PFSK-1 (cell line): ENCODE results near the gene AFTPH.

ENCODE experiments used
- FOXP2 ChIP-seq: optimal IDR thresholded peaks from 2 replicates; pipeline ENCODE3; 2011; ENCODE audit warnings: borderline replicate concordance, control low read depth, inconsistent platforms; ENCODE audit not compliant: insufficient read depth; ENCODE audit errors: extremely low read length, extremely low read depth
- POLR2AphosphoS5 ChIP-seq: IDR thresholded peaks from 2 replicates; pipeline ENCODE4 v1.6.1; 2012; ENCODE audit warnings: low read depth, mild to moderate bottlenecking, control low read depth, low read length, moderate library complexity
- SIN3A ChIP-seq: IDR thresholded peaks from 2 replicates; pipeline ENCODE4 v1.6.1; 2012; ENCODE audit warnings: mild to moderate bottlenecking, low read length, moderate library complexity, borderline replicate concordance; ENCODE audit not compliant: insufficient read depth
- TAF1 ChIP-seq: IDR thresholded peaks from 2 replicates; pipeline ENCODE4 v1.6.1; 2012; ENCODE audit warnings: low read length, control low read depth, borderline replicate concordance; ENCODE audit not compliant: insufficient read depth
- TF ChIP-seq, protein P1 (sequence below), 2 experiments: IDR thresholded peaks; 2 replicates each; pipeline versions ENCODE4 v1.6.1 to v1.8.0; 2011 to 2012; ENCODE audit warnings: low read depth in 2 of 2, low read length in 2 of 2, control low read depth in 1 of 2, inconsistent platforms in 1 of 2, mild to moderate bottlenecking in 1 of 2, moderate library complexity in 1 of 2; ENCODE audit not compliant: insufficient read depth in 1 of 2

AFTPH gene

DNA sequence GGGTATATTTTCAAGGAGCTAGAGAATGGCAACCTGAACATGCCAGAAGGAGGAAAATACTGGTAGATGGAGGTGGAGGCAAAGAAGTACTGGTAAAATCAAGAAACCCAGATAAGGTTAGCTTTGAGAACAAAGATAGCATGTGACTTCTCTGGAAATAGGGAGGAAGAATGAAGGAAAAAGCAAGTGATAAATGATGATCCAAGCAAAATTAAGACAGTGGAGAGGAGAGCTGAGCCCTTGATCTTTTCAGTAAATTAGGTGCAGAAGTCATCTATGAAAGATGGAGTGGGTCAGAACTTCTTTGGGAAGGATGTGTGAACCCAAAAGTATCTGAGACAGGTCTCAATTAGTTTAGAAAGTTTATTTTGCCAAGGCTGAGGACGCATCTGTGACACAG, 25.7 kb upstream of the AFTPH start:
- TF ChIP-seq TAF1 (no peak), POLR2AphosphoS5 (no peak), FOXP2 (no peak), SIN3A (no peak)
- TF ChIP-seq, protein P1, sequence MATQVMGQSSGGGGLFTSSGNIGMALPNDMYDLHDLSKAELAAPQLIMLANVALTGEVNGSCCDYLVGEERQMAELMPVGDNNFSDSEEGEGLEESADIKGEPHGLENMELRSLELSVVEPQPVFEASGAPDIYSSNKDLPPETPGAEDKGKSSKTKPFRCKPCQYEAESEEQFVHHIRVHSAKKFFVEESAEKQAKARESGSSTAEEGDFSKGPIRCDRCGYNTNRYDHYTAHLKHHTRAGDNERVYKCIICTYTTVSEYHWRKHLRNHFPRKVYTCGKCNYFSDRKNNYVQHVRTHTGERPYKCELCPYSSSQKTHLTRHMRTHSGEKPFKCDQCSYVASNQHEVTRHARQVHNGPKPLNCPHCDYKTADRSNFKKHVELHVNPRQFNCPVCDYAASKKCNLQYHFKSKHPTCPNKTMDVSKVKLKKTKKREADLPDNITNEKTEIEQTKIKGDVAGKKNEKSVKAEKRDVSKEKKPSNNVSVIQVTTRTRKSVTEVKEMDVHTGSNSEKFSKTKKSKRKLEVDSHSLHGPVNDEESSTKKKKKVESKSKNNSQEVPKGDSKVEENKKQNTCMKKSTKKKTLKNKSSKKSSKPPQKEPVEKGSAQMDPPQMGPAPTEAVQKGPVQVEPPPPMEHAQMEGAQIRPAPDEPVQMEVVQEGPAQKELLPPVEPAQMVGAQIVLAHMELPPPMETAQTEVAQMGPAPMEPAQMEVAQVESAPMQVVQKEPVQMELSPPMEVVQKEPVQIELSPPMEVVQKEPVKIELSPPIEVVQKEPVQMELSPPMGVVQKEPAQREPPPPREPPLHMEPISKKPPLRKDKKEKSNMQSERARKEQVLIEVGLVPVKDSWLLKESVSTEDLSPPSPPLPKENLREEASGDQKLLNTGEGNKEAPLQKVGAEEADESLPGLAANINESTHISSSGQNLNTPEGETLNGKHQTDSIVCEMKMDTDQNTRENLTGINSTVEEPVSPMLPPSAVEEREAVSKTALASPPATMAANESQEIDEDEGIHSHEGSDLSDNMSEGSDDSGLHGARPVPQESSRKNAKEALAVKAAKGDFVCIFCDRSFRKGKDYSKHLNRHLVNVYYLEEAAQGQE (IDR thresholded peaks at IDR 0.05; ENCODE audit: insufficient read depth in 1 of 2, low read depth in 2 of 2, low read length in 2 of 2) = no peak

DNA sequence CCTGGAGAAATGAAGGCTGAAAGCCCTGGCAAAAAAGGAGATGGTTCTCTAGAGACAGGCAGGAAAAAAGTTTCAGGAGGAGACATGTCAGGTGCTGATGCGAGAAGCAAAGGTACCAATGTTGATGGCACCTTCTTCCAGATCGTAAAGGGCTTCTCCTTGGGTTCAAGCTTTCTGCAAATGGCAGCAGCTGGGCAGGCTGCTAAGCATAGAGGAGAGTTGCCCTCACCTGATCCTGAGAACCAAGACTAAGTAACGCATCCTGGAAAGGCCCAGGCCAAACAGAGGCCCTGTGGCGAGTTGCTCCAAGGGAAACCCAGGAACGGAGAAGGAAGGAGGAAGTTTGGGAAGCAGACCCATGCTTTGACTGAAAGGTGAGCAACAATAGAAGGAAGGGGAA, 23.6 kb upstream of the AFTPH start:
- TF ChIP-seq FOXP2 (no peak), TAF1 (no peak)

DNA sequence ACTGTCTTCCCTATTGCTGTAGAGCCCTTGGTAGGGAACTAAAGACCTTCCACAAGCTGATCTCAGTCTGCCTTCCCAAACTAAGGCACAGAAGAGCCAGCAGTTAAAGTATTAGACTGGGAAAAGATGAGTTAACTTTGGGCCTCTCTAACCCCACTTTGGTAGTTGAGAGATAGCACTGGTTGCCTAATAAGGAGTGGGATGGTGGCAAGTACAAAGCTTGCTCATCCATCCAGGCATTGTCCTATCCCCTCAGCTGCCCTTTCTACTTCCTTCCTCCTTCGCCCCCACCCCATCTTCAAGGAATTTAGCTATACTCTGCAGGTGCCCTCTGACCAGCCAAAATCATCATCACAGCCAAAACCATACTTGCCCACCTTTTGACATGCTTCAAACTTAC, 22.2 kb upstream of the AFTPH start:
- TF ChIP-seq, protein P1 (IDR thresholded peaks at IDR 0.05; ENCODE audit: insufficient read depth in 1 of 2, low read depth in 2 of 2, low read length in 2 of 2) = no peak
- TF ChIP-seq SIN3A (no peak), FOXP2 (no peak), TAF1 (no peak), POLR2AphosphoS5 (no peak)

DNA sequence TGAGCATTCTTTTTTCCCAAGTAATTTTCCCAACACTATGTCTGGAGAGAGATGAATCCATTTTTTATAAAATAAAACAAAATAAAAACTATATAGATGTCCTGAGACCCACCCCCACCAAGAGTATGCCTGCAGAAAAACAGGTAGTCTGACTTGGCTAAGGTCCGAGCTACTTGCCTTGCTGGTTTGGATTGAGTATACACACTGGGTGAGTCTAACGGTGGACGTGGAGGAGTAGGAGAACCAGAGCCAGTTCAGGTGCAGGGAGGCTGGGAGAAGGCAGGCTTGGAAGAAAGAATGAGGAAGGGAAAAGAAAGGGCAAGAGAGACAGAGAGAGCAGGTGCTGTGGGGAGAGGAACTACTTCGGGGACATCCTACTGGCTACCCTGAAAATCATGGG, 21.3 kb upstream of the AFTPH start:
- TF ChIP-seq POLR2AphosphoS5 (no peak), TAF1 (no peak), SIN3A (no peak), FOXP2 (no peak)
- TF ChIP-seq, protein P1 (IDR thresholded peaks at IDR 0.05; ENCODE audit: insufficient read depth in 1 of 2, low read depth in 2 of 2, low read length in 2 of 2) = no peak

DNA sequence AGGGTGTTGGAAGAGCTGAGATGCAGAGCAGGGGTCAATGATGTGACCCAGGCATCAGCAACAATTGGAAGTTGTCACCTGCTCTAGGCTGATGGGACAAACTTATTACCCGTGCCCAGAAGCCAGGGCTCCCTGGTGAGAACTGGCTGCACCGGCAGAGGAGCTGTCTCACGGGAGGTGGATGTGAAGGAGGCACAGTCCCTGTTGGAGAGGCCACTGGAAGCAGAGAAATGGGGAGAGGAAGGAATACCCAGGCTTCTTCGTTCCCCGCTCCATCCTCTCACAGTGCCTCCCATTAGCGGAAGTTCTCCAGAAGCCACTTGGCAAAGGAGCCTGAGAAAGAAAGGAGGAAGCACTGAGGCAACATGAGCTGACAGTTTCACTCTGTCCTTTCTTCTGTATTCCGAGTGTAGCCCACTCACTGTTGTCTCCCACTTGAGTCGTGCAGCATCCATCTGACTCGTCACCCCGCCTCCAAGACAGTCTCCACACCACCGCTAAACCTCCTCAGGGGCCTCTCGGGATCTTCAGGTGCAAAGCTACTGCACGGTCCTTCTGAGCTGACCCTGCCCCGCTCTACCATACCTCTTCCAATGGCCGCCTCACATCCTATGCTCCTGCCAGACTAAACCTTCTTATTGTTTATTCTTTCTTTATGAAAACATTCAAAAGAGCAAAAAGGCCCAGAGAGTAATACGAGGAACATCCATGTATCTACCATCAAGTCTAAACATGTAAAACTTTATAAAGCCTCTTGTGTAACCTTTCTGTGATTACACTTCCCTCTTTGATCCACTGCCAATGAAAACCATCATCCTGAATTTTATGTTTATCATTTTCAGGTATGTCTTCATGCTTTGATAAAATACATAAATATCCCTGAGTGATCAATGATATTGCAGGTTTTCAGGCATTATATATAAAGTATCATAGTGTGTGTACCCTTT, 19.1 kb upstream of the AFTPH start:
- TF ChIP-seq SIN3A = no peak
- TF ChIP-seq FOXP2 = no peak
- TF ChIP-seq, protein P1 (IDR thresholded peaks at IDR 0.05; ENCODE audit: insufficient read depth in 1 of 2, low read depth in 2 of 2, low read length in 2 of 2) = no peak
- no peak for TF ChIP-seq TAF1
- TF ChIP-seq POLR2AphosphoS5 = no peak
